B cell (primary cell): Measurements from ENCODE around the gene SCN2B. TPM values are rescaled to one million over a fixed set of nuclear protein-coding genes. Genes with fewer than 3 reads are reported as not detected.

ENCODE experiments used
- ATAC-seq: fragments of 200-7000 bp; cut with Tn5 transposase; one replicate; pipeline ENCODE4 v1.10.0; 2021; ENCODE audit warnings: low read depth, mild to moderate bottlenecking, moderate number of reproducible peaks, moderate library complexity
- CTCF ChIA-PET: fragments of 350-600 bp; sonication (Branson Sonifier 250); formaldehyde crosslinking; loops from one replicate; lab custom pipeline; 2021; ENCODE audit warnings: antibody characterized with exemption, inconsistent platforms; lab: Charles Lee
- POLR2A ChIA-PET: fragments of 350-600 bp; sonication (Branson Sonifier 250); formaldehyde crosslinking; loops from one replicate; lab custom pipeline; 2021; ENCODE audit warnings: antibody characterized with exemption; lab: Charles Lee
- DNase-seq: peaks from one replicate; pipeline ENCODE4 v3.0.0; 2013
- H2AFZ ChIP-seq: 2 replicates; pipeline ENCODE4 v1.6.1; 2012; ENCODE audit warnings: mild to moderate bottlenecking, low read depth, low read length; ENCODE audit not compliant: insufficient read depth, poor library complexity, severe bottlenecking
- H3K27ac ChIP-seq, 2 donors: 1 replicate in 1 of 2; 2 replicates in 1 of 2; pipeline ENCODE4 v1.5.1; 2012 to 2013; ENCODE audit warnings: low read length in 2 of 2, mild to moderate bottlenecking in 2 of 2, moderate library complexity in 1 of 2
- H3K27me3 ChIP-seq, 4 experiments: fragments of 200-600 bp in 1 of 4; sonication (generic) in 1 of 4; replicated peaks in 1 of 4; 1 replicate in 2 of 4; 2 replicates in 2 of 4; pipeline versions ENCODE4 v1.6.1 to v1.7.0; 2013 to 2016; ENCODE audit warnings: low read length in 3 of 4, mild to moderate bottlenecking in 2 of 4, mixed read lengths in 1 of 4, moderate library complexity in 1 of 4; ENCODE audit not compliant: insufficient read depth in 4 of 4, control insufficient read depth in 3 of 4; ENCODE audit errors: control extremely low read depth in 1 of 4
- H3K36me3 ChIP-seq, 2 experiments: replicated peaks in 1 of 2; 1 replicate in 1 of 2; 2 replicates in 1 of 2; pipeline versions ENCODE4 v1.6.1 to v1.7.1; 2013; ENCODE audit warnings: low read length in 1 of 2; ENCODE audit not compliant: insufficient read depth in 2 of 2, control insufficient read depth in 1 of 2; ENCODE audit errors: control extremely low read depth in 1 of 2, extremely low read depth in 1 of 2
- H3K4me1 ChIP-seq, 2 donors: fragments of 200-600 bp in 1 of 2; sonication (generic) in 1 of 2; 1 replicate in 1 of 2; 2 replicates in 1 of 2; pipeline versions ENCODE4 v1.5.1 to v1.6.1; 2013 to 2017; ENCODE audit warnings: low read length in 2 of 2; ENCODE audit not compliant: control insufficient read depth in 2 of 2, insufficient read depth in 2 of 2
- H3K4me2 ChIP-seq: replicated peaks from 2 replicates; pipeline ENCODE3; 2012; ENCODE audit warnings: mild to moderate bottlenecking, low read depth, low read length; ENCODE audit not compliant: poor library complexity, severe bottlenecking
- H3K4me3 ChIP-seq, 5 experiments: fragments of 200-600 bp in 1 of 5; sonication (generic) in 1 of 5; 1 replicate in 3 of 5; 2 replicates in 2 of 5; pipeline versions ENCODE4 v1.5.1 to v1.7.0; 2011 to 2016; ENCODE audit warnings: low read length in 4 of 5, mild to moderate bottlenecking in 4 of 5, low read depth in 2 of 5, control low read depth in 1 of 5, moderate library complexity in 1 of 5; ENCODE audit not compliant: insufficient read depth in 1 of 5; ENCODE audit errors: control extremely low read depth in 1 of 5, extremely low read depth in 1 of 5
- H3K79me2 ChIP-seq: fragments of 200-600 bp; sonication (generic); one replicate; pipeline ENCODE4 v1.6.0; 2016; ENCODE audit warnings: low read length; ENCODE audit not compliant: control insufficient read depth, insufficient read depth
- H3K9ac ChIP-seq: fragments of 200-600 bp; sonication (generic); 2 replicates; pipeline ENCODE4 v1.6.1; 2017; ENCODE audit warnings: mild to moderate bottlenecking, low read length, moderate library complexity
- H3K9me3 ChIP-seq, 3 donors: one replicate each; pipeline versions ENCODE4 v1.6.1 to v1.7.1; 2013; ENCODE audit warnings: low read length in 2 of 3; ENCODE audit not compliant: control insufficient read depth in 2 of 3, insufficient read depth in 1 of 3; ENCODE audit errors: control extremely low read depth in 1 of 3
- H4K20me1 ChIP-seq: 2 replicates; pipeline ENCODE4 v1.6.0; 2012; ENCODE audit warnings: mild to moderate bottlenecking, low read length; ENCODE audit not compliant: insufficient read depth, control insufficient read depth, poor library complexity, severe bottlenecking
- H3K27ac Mint-ChIP-seq: one replicate; pipeline ENCODE4 v1.8.0; 2021; ENCODE audit warnings: mixed read lengths
- H3K27me3 Mint-ChIP-seq: one replicate; pipeline ENCODE4 v1.8.0; 2021; ENCODE audit warnings: mixed read lengths
- H3K4me1 Mint-ChIP-seq: one replicate; pipeline ENCODE4 v1.8.0; 2021; ENCODE audit warnings: mixed read lengths
- H3K4me3 Mint-ChIP-seq: one replicate; pipeline ENCODE4 v1.8.0; 2021; ENCODE audit warnings: mixed read lengths
- H3K9me3 Mint-ChIP-seq: one replicate; pipeline ENCODE4 v1.8.0; 2022; ENCODE audit warnings: mixed read lengths; ENCODE audit not compliant: insufficient read depth
- CTCF ChIP-seq: fragments of 200-600 bp; IDR thresholded peaks from one replicate; pipeline ENCODE4 v1.8.0; 2022; ENCODE audit warnings: antibody characterized with exemption, mild to moderate bottlenecking
- EZH2 ChIP-seq: IDR thresholded peaks from 2 replicates; pipeline ENCODE4 v1.6.1; 2012; ENCODE audit warnings: borderline replicate concordance, low read depth, mild to moderate bottlenecking, moderate library complexity, low read length; ENCODE audit not compliant: insufficient read depth, poor library complexity, severe bottlenecking
- WGBS: methylation state at CpG from one replicate; pipeline ENCODE4 v1.1.5; 2013; ENCODE audit warnings: missing lambda C conversion rate; ENCODE audit not compliant: insufficient coverage; 5-methylcytosine and 5-hydroxymethylcytosine counted together
- intact Hi-C: fragments of 100-400 bp; cut with micrococcal nuclease; formaldehyde crosslinking; loops from one replicate; pipeline ENCODE4 v1.10.0; 2022
- polyA plus RNA-seq: library from polyadenylated mRNA; depleted of rRNA; stranded (reverse); fragments of >200 nt; gene quantifications from 2 replicates; pipeline ENCODE4 v1.2.3, GENCODE V29; 2012
- total RNA-seq, 2 donors: library from RNA; stranded (reverse); fragments of 120-200 nt in 1 of 2; gene quantifications; 1 replicate in 1 of 2; 2 replicates in 1 of 2; pipeline versions ENCODE4 v1.2.3 to v1.2.4, GENCODE V29; 2013 to 2022

Gene SCN2B
- total and polyA plus RNA-seq, 2 donors (not counting 1 experiment from before 2014, with no cell fraction given) = not detected

DNA sequence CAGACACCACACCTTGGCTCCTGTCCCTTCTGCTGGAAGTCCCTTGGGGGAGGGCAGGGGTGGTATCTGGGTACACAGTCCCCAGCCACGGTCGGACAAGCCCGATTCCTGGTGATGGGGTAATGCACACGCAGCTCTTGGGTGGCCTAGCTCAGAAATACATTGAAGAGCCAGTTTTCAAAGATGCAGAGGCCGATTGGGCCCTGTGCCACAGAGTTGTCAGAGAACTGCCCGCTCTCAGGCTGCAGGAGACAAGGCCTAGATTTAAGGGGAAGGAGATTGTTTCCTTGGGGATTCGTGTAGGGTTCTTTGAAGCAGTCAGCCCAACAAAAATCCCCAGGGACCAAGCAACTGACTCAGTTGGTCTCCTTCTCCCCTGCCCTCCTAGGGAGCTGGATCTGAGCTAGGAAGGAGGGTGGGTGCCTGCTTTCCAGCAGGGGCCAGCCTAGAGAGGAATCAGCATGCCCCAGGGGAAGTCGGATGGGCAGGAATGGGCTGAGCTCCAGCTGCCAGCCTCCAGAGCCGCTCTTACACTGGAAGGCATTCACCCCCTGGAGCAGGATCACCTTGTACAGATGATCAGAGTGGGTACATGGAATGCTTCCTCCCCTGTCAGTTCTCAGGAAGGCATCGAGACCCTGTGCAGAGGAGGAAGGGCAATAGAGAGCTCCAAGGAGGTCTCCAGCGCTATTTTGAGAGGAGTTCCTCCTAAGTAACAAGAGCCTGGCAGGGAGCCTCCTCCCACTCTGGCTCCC is 20.5 kb downstream of the SCN2B start:
- Histone ChIP-seq H3K36me3 (no peaks in the 10 kb centered on the region), H3K4me1 (peaks cover 11 to 12% of the 10 kb centered on the region in 2 donors), H2AFZ (no peak overlapping the region), H3K79me2 (no peaks in the 10 kb centered on the region), H3K27ac (no peak overlapping the region), H4K20me1 (no peaks in the 10 kb centered on the region), H3K27me3 (peaks cover 0 to 69% (median 32%) of the 10 kb centered on the region in 4 experiments), H3K9ac (no peak overlapping the region), H3K4me2 (no peak overlapping the region), H3K4me3 (no peak overlapping the region), H3K9me3 (peaks cover 0 to 6% (median 0%) of the 10 kb centered on the region in 3 donors)
- ATAC-seq (no peak), DNase-seq (no peak)
- ChIA-PET POLR2A (no interaction called here), CTCF (interaction anchor here (0.7 to 1.9 kb wide), 3 partner anchors 11 to 195 kb away, joined by 3 to 5 read pairs (median 4); no protein-coding TSS in a partner anchor)
- 78% methylated on average over 8 of the region's 11 CpGs for WGBS
- intact Hi-C loops = no loop called here
- Mint-ChIP-seq H3K9me3 (no peaks in the 10 kb centered on the region), H3K4me3 (no peak overlapping the region), H3K4me1 (peaks cover 9% of the 10 kb centered on the region), H3K27me3 (peaks cover 64% of the 10 kb centered on the region), H3K27ac (no peak overlapping the region)
- TF ChIP-seq EZH2 (no peak), CTCF (no peak)

DNA sequence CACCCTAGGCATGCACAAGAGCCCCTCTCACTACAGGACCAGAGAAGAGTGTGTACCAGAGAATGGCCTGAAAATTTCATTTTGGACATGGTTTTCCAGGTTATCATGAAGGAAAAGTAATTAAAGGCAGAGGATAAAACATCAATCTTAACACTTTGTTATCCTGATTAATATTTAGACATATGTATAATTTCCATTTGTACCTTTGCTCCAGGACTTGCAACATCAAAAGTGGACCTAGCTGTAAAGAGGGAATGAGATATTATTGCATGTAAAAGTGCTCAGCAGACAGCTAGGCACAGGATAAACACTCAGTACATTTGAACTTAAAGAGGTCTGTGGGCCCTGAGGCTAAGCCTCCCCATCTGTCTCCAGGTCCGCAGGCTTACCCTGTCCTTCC is 21.8 kb downstream of the SCN2B start:
- Mint-ChIP-seq H3K4me3 (no peak overlapping the region), H3K27ac (no peak overlapping the region), H3K27me3 (peaks cover 68% of the 10 kb centered on the region), H3K9me3 (no peaks in the 10 kb centered on the region), H3K4me1 (peaks cover 9% of the 10 kb centered on the region)
- Histone ChIP-seq H3K79me2 (no peaks in the 10 kb centered on the region), H3K4me3 (no peak overlapping the region), H3K9me3 (peaks cover 0 to 6% (median 0%) of the 10 kb centered on the region in 3 donors), H3K9ac (no peak overlapping the region), H3K4me2 (no peak overlapping the region), H3K4me1 (peaks cover 11 to 12% of the 10 kb centered on the region in 2 donors), H4K20me1 (no peaks in the 10 kb centered on the region), H3K27me3 (peaks cover 0 to 76% (median 33%) of the 10 kb centered on the region in 4 experiments), H2AFZ (no peak overlapping the region), H3K27ac (no peak overlapping the region), H3K36me3 (no peaks in the 10 kb centered on the region)
- DNase-seq (no peak), ATAC-seq (no peak)
- ChIA-PET POLR2A (no interaction called here), CTCF (interaction anchor here (1.1 to 1.9 kb wide), 3 partner anchors 10 to 16 kb away, joined by 3 to 5 read pairs (median 4); no protein-coding TSS in a partner anchor)
- 100% methylated on average over 1 of the region's 1 CpG for WGBS
- intact Hi-C loops = no loop called here
- TF ChIP-seq CTCF = no peak
- TF ChIP-seq EZH2 = no peak
